Medulla oblongata (tissue), 1 donor: ENCODE data around the gene PCBP3.
"Not testable (repeated sequence)": the region's sequence is repeated elsewhere in the genome, so short reads cannot be mapped to it uniquely, and the experiment has no call there.

Experiments
- DNase-seq: peaks from one replicate; pipeline ENCODE4 v3.0.0-alpha.2; 2015; ENCODE audit errors: extremely low spot score

The PCBP3 gene

DNA sequence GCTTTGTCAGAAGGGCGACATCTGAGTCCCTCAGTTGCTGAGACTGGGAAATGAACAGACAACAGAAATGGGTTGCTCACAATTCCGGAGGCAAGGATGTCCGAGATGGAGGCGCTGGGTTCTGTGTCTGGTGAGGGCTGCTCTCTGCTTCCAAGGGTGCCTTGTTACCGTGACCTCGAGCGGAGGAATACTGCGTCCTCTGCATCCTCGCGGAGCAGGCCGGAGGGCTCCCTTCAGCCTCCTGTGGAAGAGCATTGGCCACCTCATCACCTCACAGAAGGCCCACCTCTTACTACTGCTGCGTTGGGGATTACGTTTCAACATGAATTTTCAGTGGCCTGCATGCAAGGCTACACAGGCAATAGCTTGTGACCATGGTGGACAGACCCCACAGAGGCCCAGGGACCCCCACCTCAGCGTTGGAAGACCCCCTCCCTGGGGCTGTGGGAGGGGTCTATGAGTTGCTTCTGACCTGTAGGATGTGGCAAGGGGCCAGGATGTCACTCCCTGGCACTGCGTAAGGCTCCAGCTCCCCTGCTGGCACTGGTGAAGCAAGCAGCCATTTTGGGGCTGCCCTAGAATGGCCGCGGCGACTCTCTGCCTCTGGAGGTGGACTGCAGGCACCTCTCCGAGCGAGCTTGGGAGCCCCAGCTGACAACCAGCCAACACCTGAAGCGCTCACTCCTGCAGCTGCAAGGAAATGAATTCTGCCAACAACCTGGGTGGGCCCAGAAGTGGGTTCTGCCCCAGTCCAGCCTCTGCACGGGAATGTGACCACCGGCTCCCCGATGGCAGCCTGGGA lies 301.7 kb downstream of the PCBP3 start:
- DNase-seq = no peak

DNA sequence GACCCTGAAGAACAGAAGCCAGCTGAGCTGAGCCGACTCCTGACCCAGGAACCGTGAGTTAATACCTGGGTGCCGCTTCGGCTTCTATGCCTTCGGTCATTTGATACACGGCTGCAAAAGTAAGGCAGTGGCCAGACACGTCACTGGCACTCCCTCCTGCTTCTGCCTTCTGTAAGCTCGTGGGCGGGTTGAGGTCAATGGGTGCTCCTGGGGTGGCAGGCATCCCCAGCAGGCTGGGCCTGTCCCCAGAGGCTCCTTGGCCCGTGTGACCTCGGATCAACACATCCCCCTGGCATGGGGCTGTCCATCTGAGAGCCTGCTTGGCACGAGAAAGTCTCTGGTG lies 302.3 kb downstream of the PCBP3 start:
- no peak for DNase-seq

- DNase-seq = no peak
These were observed 303.8 kb downstream of the PCBP3 start for GRCh38 chr21:45947296-45947695.

- DNase-seq = no peak
These were observed 304.3 kb downstream of the PCBP3 start for GRCh38 chr21:45947716-45948255.

DNA sequence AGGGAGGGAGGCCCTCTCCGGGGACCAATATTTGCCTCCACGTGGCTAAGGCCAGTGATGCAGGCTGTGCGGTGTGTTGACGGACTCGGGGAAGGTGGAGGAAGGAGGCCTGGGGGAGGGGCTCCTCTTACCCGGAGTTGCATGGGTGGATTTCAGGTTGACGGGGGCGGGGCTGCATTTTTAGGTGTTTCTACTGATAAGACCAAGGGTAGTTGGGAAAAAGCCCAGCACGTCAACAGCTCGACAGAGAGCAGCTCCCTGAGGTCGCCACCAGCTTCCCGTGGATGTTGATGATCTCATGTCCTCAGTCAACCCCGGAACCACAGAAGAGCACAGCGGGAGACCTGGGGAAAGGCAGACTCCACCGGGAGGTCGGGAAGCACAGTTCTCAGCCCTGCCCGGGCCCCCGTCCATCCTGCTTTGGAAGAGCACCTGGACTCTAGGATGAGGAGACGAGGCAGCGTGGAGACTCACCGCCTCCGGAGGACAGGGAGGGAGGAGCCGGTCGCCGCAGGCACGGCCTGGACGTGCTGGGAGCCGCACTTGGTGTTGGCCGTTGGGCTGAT lies 305.1 kb downstream of the PCBP3 start:
- no peak for DNase-seq

- DNase-seq = no peak
These were observed 306.6 kb downstream of the PCBP3 start for GRCh38 chr21:45949928-45950739.

- DNase-seq = no peak
These were observed 307.4 kb downstream of the PCBP3 start for GRCh38 chr21:45950740-45951515.

GRCh38 chr21:45951676-45952075 lies 308.2 kb downstream of the PCBP3 start:
- no peak for DNase-seq

- not testable (repeated sequence) for DNase-seq
These were observed 309.0 kb downstream of the PCBP3 start for GRCh38 chr21:45952527-45952926.

GRCh38 chr21:45952974-45953373 lies 309.4 kb downstream of the PCBP3 start:
- no peak for DNase-seq

DNA sequence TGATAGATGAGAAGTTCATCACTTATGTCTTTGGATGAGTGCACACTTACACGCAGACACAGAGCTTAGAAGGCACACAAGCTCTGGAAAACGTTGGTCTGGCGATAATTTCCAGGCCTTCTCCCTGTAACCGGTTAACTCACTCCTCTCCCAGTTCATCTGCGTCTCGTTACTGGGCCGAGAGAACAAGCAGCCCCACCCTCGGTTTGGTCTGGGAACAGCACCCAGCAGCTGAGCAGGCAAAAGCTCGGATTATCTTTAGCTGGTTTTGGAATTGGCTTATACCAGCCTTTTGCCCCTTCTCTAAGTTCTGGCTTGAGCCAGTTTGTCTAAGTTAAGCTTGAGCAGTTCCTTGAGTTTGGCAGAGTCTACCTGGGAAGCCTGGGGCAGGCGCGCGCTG lies 310.7 kb downstream of the PCBP3 start:
- no peak for DNase-seq

- DNase-seq = no peak
These were observed 311.4 kb downstream of the PCBP3 start for GRCh38 chr21:45954921-45955320.

DNA sequence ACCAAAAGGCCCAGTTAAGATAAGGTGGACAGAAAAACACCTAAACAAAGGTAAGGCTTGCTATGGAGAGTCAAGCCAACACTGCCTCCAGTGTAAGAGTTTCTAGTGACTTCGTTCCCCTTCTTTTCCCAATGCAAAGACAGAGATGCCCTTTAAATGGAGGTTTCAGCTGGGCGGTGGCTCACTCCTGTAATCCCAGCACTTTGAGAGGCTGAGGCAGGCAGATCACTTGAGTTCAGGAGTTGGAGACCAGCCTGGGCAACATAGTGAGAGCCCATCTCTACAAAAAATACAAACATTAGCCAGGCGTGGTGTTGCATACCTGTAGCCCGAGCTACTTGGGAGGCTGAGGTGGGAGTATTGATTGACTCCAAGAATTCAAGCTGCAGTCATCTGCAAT lies 314.0 kb downstream of the PCBP3 start:
- no peak for DNase-seq

DNA sequence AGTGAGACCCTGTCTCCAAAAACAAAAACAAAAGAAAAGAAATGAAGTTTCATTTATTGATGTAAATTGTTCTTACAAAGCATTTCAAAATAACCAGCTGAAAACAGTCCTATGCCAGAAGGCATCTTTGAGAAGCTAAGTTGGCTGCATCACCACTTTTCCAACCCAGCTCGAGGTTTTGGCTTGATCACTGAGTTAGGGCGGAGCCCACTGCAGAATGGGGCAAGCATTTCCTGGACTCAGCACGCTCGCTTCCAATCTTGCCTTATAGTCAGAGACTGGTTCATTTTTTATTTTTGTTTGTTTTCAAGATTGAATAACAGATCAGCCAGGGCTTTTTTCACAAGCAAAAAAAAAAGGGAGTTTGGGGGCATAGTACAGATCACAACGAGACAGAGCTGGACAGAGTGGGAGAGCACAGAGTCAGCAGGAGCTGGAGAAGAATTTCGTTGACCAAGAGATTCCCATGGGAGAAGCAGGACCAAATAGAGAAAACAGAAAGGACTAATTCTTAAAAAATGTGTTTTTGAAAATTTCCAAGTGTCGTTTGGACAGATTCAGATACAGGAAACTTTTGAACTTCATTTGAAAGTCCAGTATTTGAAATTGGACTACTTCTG lies 314.6 kb downstream of the PCBP3 start:
- DNase-seq = no peak

DNA sequence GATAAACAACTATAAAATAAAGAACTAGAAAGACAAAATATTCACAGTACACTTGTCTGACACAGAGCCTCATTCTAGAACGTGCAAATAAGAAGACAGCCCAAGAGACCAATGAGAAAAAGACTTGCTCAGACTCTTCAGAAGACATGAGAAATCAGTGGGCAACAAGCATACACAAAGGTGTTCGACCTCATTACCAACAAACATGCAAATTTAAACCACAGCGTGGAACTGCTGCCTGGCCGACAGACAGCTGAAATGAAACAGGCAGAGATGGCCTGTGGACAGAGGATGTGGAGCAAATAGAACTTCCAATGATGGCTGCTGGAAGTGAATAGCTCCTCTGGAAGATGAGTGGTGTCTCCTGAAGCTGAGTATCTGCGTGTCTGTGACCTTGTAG lies 315.7 kb downstream of the PCBP3 start:
- DNase-seq = no peak

- DNase-seq = no peak
These were observed 316.4 kb downstream of the PCBP3 start for GRCh38 chr21:45959779-45960390.

- DNase-seq = not testable (repeated sequence)
These were observed 317.9 kb downstream of the PCBP3 start for GRCh38 chr21:45961408-45961807.

GRCh38 chr21:45962531-45963231 lies 319.2 kb downstream of the PCBP3 start:
- no peak for DNase-seq

- DNase-seq = no peak
These were observed 319.7 kb downstream of the PCBP3 start for GRCh38 chr21:45963232-45963570.

DNA sequence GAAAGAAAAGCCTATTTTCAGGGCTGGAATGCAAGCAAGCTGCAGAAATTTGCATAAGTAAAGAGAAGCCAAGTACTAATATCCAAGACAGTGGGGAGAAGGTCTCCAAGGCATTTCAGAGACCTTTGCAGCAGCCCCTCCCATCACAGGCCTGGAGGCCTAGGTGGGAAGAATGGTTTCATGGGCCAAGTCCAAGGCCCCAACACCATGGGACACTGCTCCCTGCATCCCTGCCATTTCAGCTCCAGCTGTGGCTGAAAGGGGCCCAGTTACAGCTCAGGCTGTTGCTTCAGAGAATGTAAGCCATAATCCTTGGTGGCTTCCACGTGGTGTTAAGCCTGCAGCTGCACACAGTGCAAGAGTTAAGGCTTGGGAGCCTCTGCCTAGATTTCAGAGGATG lies 321.1 kb downstream of the PCBP3 start:
- DNase-seq = no peak
